Measurements from ENCODE around the gene RIIAD1. TPM values are rescaled to one million over a fixed set of nuclear protein-coding genes. Genes with fewer than 3 reads are reported as not detected.
"Not testable (repeated sequence)": the region's sequence is repeated elsewhere in the genome, so short reads cannot be mapped to it uniquely, and the experiment has no call there.

RIIAD1 gene
- total RNA-seq, 2 donors from 2014 or later: not detected

DNA sequence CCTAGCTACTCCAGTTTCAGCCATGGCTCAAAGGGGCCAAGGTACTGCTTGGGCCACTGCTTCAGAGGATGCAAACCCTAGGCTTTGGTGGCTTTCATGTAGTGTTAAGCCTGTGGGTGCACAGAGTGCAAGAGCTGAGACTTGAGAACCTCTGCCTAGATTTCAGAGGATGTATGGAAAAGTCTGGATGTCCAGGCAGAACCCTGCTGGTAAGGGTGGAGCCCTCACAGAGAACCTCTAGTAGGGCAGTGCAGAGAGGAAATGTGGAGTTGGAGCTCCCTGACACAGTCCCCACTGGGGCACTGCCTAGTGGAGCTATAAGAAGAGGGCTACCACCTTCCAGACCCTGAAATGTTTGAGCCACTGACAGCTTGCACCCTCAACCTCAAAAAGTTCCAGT, 16.2 kb downstream of the RIIAD1 start:
- Mint-ChIP-seq H3K36me3 (ENCODE audit: low read depth) (no peaks in the 10 kb centered on the region), H3K27me3 (peaks cover 2% of the 10 kb centered on the region), H3K9me3 (no peaks in the 10 kb centered on the region), H3K27ac (no peak overlapping the region), H3K4me1 (no peaks in the 10 kb centered on the region), H3K4me3 (no peak overlapping the region)
- no peak for ATAC-seq (replicated peaks)

DNA sequence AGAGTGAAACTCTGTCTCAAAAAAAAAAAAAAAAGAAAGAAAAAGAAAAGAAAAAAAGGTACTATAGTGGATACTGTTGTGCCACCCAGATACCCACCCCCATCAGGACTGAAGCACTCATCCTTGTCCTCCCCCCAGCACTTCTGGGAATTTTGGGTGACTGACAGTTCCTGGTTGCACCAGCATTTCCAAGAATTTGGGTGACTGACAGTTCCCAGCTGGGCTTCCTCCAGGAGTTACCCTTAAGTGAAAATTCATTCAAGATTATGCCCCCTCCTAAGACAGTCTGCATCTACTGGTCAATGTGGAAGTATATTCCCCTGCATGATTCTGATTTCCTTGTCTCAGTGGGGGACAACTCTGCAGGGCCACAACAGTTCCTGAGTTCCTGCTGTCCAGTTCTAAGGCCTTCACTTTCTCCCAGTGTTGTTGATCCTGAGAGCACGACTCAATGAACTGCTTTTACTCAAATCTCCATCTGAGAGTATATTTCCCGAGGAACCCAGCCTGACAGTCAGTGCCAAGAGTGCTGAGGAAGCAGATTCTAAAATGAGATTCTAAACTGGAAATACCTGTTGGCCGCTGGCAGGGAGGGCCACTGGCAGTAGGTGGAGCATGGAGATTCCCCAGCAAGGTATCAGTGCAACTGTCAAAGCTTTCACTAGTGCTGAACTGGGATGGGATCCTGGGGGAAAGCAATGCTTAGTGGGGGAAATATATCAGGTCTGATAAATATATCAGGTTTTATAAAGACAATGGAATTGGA, 18.5 kb downstream of the RIIAD1 start:
- H3K9me3 Mint-ChIP-seq: no peaks in the 10 kb centered on the region
- H3K36me3 Mint-ChIP-seq (ENCODE audit: low read depth): no peaks in the 10 kb centered on the region
- no peaks in the 10 kb centered on the region for H3K4me1 Mint-ChIP-seq
- H3K27me3 Mint-ChIP-seq: no peaks in the 10 kb centered on the region
- no peak overlapping the region for H3K4me3 Mint-ChIP-seq
- no peak overlapping the region for H3K27ac Mint-ChIP-seq
- no peak for ATAC-seq (replicated peaks)

DNA sequence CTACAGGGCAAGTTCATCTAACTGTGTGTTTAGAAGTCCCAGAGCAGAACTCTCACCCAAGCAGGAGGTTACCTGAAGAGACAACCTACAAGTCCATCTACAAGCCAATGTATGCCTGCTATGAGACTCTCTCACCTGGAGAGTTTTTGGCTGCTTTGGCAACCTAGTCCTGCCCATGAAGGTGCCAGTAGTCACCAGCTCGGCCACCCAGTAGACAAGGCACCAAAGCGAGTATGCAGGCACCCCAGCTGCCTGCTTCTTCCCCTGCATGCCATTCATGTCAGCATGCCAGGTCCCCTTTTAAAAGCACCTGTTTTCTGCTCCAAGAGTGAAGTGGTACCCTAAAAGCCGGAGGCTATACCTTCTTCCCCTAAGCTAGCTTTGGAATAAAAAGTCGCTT, 20.2 kb downstream of the RIIAD1 start:
- Mint-ChIP-seq H3K9me3 (no peaks in the 10 kb centered on the region), H3K36me3 (ENCODE audit: low read depth) (no peaks in the 10 kb centered on the region), H3K4me1 (no peaks in the 10 kb centered on the region), H3K4me3 (no peak overlapping the region), H3K27ac (no peak overlapping the region), H3K27me3 (no peaks in the 10 kb centered on the region)
- no peak for ATAC-seq (replicated peaks)

DNA sequence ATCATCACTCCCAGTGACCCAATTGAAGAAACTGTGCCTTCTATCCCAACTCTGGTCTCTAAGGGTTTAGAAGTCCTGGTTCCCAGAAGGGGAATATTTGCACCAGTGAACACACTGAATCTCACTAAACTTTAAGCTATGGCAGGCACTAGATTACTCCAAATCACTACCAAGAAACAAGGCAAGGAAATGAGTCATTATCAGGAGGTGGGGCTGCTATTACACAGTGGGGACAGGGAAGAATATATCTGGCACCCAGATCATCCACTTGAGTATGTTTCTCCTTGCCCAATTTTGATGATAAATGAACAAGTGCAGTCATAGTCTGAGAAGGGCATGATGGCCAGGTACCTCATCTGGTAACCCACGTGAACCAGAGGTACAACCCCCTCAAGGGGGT, 35.0 kb downstream of the RIIAD1 start:
- H3K36me3 Mint-ChIP-seq (ENCODE audit: low read depth): peaks cover 44% of the 10 kb centered on the region
- no peak overlapping the region for H3K4me3 Mint-ChIP-seq
- H3K27me3 Mint-ChIP-seq: peaks cover 3% of the 10 kb centered on the region
- ATAC-seq (replicated peaks): peak; percentile 78
- peaks cover 12% of the 10 kb centered on the region for H3K4me1 Mint-ChIP-seq
- H3K9me3 Mint-ChIP-seq: no peaks in the 10 kb centered on the region
- peak overlapping the region; percentile 47 for H3K27ac Mint-ChIP-seq

DNA sequence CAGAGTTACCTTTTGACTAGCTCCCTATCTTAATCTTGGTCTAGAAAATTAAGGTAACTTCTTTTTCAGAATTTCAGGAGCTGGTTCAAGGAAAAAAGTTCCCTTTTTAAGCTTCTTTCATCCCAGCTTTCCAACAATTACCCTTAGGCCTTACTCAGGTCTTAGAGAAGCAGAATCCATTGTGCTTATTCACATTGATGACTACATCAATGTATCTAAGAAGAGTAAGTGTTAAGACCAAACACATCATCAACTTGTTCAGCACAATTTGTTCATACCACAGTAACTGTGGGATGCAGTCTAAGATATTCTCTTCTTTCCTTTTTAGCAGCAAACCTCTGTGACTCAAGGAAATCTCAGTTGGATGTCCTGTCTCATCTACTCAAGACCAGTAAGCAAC, 37.9 kb downstream of the RIIAD1 start:
- H3K4me1 Mint-ChIP-seq: peaks cover 24% of the 10 kb centered on the region
- H3K27ac Mint-ChIP-seq: peak overlapping the region; percentile 12
- no peaks in the 10 kb centered on the region for H3K27me3 Mint-ChIP-seq
- H3K4me3 Mint-ChIP-seq: no peak overlapping the region
- ATAC-seq (replicated peaks): no peak
- H3K9me3 Mint-ChIP-seq: no peaks in the 10 kb centered on the region
- peaks cover 69% of the 10 kb centered on the region for H3K36me3 Mint-ChIP-seq (ENCODE audit: low read depth)

DNA sequence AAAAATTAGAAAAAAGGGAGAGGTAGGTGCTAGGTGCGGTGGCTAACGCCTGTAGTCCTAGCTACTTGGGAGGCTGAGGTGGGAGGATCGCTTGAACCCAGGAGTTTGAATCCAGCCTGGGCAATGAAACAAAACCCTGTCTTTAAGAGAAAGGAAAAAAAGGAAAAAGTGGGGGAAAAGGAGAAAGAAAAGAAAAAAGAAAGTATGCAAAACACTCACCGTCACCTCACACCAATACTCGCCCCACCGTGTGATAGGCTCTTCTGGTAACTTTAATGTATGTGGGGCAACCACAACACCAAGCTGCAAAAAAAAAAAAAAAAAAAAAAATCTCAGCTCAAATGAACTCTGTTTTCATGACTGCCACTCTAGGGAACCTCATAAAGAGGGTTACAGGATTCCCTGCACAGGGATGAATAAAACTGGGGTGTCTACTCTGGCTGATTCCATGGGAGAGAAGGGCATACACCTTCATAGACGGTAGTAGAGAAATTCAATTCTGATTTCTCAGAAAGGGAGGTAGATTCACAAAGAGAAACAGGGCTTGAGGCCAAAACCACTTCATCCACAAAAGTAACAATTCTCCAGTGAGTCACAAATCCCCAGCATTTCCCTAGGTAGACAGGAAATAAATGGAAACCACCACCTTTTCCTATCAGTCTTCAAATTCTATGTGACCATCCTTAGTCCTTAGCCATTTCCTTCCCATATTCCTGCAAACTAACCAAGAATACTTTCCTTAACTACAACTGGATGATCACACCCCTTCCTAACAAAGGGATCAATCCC, 39.5 kb downstream of the RIIAD1 start:
- Mint-ChIP-seq H3K27ac (peak overlapping the region; percentile 54), H3K4me3 (peak overlapping the region; percentile 6), H3K9me3 (no peaks in the 10 kb centered on the region), H3K27me3 (no peaks in the 10 kb centered on the region), H3K4me1 (peaks cover 32% of the 10 kb centered on the region), H3K36me3 (ENCODE audit: low read depth) (peaks cover 69% of the 10 kb centered on the region)
- ATAC-seq (replicated peaks): no peak

DNA sequence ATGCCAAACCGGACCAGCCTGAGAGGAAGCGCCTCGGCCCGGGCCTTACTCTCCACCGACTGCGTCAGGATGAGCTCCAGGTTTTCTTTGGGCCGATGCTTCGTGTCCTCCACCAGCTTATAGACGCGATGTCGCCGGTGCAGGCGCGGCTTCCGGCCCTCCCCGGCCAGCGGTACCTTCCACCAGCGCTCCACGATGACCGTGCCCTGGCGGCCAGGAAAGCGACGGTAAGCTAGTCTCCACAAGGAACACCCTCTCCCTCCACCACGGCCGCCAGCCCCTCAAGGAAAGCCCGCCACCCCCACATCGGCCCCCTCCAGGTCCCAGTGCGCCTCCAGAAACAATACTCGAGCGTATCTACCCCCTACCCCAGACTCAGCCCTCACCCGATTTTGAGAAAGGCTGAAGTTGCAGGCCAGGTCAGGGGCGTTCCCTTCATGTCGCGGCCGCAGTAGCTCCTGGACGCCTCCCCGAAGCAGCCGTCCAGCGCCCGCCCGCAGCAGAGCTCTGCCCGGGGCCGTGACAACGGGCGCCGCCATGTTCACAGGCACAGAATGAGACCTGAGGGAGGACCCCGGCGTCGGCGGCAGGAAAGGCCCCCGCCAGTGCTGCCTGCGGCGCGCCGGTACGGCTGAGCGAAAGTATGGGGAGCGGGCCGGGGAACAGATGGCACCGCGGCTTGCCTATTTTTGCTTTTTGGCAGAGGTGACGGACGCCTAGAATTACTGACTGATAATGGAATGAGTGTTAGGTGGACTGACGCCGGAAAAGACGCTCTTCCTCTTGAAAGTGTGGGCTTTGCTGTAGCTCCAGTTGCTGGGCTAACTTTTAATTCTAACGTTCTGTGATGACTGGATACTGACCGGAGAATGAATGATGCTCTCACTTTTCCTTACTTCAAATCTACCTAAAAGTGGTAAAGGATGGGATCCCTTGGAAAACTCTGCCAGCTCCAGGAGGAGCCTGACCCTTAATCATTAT, 41.9 kb downstream of the RIIAD1 start, which contains the start of gene MRPL9:
MRPL9 (minus strand) TSS at position 556 of the 981 bp plus-strand sequence; CDS start at position 539, 17 bp downstream.
- peak within 1 kb of the TSS; percentile 99 for H3K4me3 Mint-ChIP-seq
- peaks cover 25% of the 10 kb centered on the region for H3K4me1 Mint-ChIP-seq
- no peaks in the 10 kb centered on the region for H3K9me3 Mint-ChIP-seq
- H3K27me3 Mint-ChIP-seq: no peaks in the 10 kb centered on the region
- peak; percentile 98 for ATAC-seq (replicated peaks)
- H3K27ac Mint-ChIP-seq: peak within 1 kb of the TSS; percentile 99
- peaks cover 56% of the 10 kb centered on the region for H3K36me3 Mint-ChIP-seq (ENCODE audit: low read depth)

DNA sequence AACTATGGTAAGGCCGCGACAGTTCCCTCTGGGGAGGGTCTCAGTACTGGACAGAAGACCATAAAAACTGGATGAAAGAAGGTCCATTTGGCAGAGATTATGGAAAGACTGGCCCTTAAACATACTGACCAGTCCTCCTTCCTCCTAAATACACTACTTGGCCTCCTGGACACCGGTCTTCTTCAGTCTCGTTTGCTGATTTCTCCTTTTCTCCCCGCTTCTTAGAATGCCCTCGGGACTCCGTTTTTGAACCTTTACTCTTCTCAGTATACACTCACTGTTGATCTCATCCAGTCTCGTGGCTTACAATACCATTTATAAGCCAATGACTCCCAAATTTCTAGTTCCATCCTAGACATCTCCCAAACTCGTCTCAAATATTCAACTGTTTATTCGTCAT, 42.7 kb downstream of the RIIAD1 start:
- H3K27ac Mint-ChIP-seq: peak overlapping the region; percentile 99
- H3K36me3 Mint-ChIP-seq (ENCODE audit: low read depth): peaks cover 48% of the 10 kb centered on the region
- peak overlapping the region; percentile 99 for H3K4me3 Mint-ChIP-seq
- peaks cover 25% of the 10 kb centered on the region for H3K4me1 Mint-ChIP-seq
- H3K27me3 Mint-ChIP-seq: no peaks in the 10 kb centered on the region
- no peaks in the 10 kb centered on the region for H3K9me3 Mint-ChIP-seq
- ATAC-seq (replicated peaks): no peak

DNA sequence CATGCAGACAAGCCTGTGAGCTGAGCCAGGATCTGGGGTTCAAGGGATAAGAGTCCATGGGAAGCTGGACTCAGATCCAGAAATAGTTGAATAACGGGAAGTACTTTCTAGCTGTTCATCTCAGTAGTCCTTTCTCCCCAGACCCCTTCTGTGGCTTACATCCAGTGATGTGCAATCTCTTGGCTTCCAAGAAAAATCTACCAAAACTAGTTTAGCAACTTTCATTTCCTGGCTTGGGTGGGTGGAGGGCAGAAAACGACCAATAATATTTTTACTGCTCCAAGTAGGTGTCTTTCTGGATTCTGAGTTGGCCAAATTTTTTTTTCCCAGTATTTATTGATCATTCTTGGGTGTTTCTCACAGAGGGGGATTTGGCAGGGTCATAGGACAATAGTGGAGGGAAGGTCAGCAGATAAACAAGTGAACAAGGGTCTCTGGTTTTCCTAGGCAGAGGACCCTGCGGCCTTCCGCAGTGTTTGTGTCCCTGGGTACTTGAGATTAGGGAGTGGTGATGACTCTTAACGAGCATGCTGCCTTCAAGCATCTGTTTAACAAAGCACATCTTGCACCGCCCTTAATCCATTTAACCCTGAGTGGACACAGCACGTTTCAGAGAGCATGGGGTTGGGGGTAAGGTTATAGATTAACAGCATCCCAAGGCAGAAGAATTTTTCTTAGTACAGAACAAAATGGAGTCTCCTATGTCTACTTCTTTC, 47.2 kb downstream of the RIIAD1 start:
- Mint-ChIP-seq H3K36me3 (ENCODE audit: low read depth) (peaks cover 12% of the 10 kb centered on the region), H3K27ac (peak overlapping the region; percentile 28), H3K4me1 (peaks cover 15% of the 10 kb centered on the region)
- H3K9me3 Mint-ChIP-seq; H3K27me3 Mint-ChIP-seq; ATAC-seq (replicated peaks); H3K4me3 Mint-ChIP-seq: not testable (repeated sequence)

DNA sequence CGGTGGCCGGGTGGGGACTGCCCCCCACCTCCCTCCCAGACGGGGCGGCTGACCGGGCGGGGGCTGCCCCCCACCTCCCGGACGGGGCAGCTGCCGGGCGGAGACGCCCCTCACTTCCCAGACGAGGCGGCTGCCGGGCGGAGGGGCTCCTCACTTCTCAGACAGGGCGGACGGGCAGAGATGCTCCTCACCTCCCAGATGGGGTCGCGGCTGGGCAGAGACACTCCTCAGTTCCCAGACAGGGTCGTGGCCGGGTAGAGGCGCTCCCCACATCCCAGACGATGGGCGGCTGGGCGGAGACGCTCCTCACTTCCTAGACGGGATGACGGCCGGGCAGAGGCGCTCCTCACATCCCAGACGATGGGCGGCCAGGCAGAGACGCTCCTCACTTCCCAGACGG, 47.9 kb downstream of the RIIAD1 start:
- H3K4me3 Mint-ChIP-seq; ATAC-seq (replicated peaks); H3K4me1 Mint-ChIP-seq; H3K9me3 Mint-ChIP-seq; H3K27ac Mint-ChIP-seq; H3K27me3 Mint-ChIP-seq: not testable (repeated sequence)
- H3K36me3 Mint-ChIP-seq (ENCODE audit: low read depth): peaks cover 16% of the 10 kb centered on the region

DNA sequence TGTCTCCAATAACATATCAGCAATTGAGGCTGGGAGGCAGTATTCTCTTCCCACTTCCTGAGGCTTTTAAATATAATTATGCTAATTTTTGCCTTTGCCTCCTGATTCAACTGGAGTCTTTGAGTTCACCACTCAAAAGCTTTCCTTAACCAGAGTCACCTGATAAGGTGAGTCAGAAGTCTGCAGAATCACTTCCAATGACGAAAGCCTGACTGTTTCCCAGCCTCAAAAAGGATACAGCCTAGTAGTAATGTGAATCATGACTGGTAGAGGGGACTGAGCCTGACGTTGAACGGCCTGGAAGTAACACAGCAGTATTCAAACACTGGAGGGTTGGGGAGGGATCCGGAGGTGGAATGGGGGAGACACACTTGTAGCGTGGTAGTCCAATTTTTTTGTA, 52.4 kb downstream of the RIIAD1 start:
- Mint-ChIP-seq H3K9me3 (no peaks in the 10 kb centered on the region), H3K36me3 (ENCODE audit: low read depth) (peaks cover 56% of the 10 kb centered on the region), H3K4me3 (no peak overlapping the region), H3K27me3 (no peaks in the 10 kb centered on the region), H3K27ac (no peak overlapping the region), H3K4me1 (no peaks in the 10 kb centered on the region)
- peak; percentile 84 for ATAC-seq (replicated peaks)

DNA sequence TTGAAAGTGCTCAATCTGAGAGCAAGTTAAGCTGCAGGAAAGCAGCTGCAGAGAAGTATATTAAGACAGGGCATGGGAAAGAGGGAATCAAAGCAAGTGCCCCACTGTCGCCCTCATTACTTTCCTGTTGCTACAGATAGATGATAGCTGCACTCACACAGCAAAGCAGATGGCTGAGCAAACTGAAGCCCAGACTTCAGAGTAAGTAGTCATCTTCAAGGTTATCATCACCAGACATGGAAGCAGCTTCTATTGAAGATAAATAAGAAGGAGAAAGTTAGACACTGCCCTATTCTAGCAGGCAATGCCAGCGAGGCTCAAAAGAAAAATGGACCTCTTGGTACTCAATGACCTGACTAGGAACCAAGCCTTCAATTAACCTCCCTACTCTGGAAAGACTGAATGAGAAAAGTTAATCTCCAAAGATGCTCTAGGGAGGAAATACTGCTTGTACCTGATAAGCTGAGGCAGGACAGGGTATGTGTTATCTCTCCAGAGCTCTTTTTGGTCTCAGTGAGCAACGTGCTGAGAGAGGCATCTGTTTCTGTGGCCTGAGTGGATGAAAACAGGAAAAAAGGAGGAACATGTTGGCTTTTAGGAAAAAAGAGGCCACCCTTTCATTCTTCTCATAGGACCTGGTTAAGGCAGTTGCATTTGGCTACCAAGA, 53.1 kb downstream of the RIIAD1 start:
- Mint-ChIP-seq H3K4me3 (no peak overlapping the region), H3K27ac (no peak overlapping the region), H3K4me1 (no peaks in the 10 kb centered on the region), H3K27me3 (no peaks in the 10 kb centered on the region), H3K9me3 (no peaks in the 10 kb centered on the region), H3K36me3 (ENCODE audit: low read depth) (peaks cover 63% of the 10 kb centered on the region)
- ATAC-seq (replicated peaks): no peak

DNA sequence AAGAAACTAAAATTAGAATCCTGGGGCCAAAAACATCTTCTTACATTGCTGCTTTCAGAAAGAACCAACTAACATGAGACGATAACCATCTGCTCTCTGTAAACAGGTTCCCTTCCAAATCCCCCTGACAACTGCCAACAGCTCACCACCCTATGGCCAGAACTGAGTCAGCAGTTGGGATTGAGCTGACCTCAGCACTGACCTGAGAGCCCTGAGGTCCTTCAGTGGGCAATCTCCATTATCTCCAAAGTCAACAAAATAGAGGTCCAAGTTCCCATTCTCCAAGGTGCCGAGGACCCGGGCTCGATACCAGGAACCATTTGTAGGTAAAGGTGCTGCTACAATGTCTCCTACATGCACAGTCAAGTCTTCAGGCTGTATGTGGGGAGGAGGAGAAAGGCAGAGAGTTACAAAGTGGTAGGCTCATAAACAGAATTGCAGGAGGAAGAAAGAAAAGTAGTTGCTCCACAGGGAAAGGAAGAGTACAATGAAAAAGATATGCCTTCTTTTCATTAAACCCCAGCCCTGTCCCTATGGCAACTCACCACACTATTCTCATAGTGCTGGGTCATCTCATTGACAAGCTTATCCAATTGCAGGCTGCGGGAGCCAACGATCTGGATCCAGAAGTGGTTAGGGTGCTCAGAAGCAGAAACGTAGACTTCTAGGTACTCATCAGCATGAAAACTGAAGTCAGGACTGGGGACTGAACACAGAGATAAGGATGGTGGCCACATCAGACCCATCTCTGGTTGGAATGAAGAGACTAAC, 54.8 kb downstream of the RIIAD1 start:
- no peak for ATAC-seq (replicated peaks)
- no peaks in the 10 kb centered on the region for H3K27me3 Mint-ChIP-seq
- H3K4me3 Mint-ChIP-seq: no peak overlapping the region
- H3K36me3 Mint-ChIP-seq (ENCODE audit: low read depth): peaks cover 78% of the 10 kb centered on the region
- H3K9me3 Mint-ChIP-seq: no peaks in the 10 kb centered on the region
- no peak overlapping the region for H3K27ac Mint-ChIP-seq
- H3K4me1 Mint-ChIP-seq: no peaks in the 10 kb centered on the region
